Measurements from ENCODE around the gene EPB41L2.
"Not testable (repeated sequence)": the region's sequence is repeated elsewhere in the genome, so short reads cannot be mapped to it uniquely, and the experiment has no call there.

EPB41L2 gene

GRCh38 chr6:130955755-130956154, 107.3 kb downstream of the EPB41L2 start:
- no peak for DNase-seq (ENCODE audit: low read depth)
- no peak overlapping the region for H3K4me3 ChIP-seq (ENCODE audit: low read length)
- TF ChIP-seq CTCF (conservative IDR thresholded peaks at IDR 0.05; ENCODE audit: low read depth, low read length) = no peak

- no peak overlapping the region for H3K4me3 ChIP-seq (ENCODE audit: low read length)
- no peak for TF ChIP-seq CTCF (conservative IDR thresholded peaks at IDR 0.05; ENCODE audit: low read depth, low read length)
- no peak for DNase-seq (ENCODE audit: low read depth)
Observed at GRCh38 chr6:130949553-130949952, 113.5 kb downstream of the EPB41L2 start.

- no peak overlapping the region for H3K4me3 ChIP-seq (ENCODE audit: low read length)
- DNase-seq (ENCODE audit: low read depth) = no peak
- no peak for TF ChIP-seq CTCF (conservative IDR thresholded peaks at IDR 0.05; ENCODE audit: low read depth, low read length)
Observed at GRCh38 chr6:130947464-130947863, 115.6 kb downstream of the EPB41L2 start.

- DNase-seq (ENCODE audit: low read depth) = no peak
- TF ChIP-seq CTCF (conservative IDR thresholded peaks at IDR 0.05; ENCODE audit: low read depth, low read length) = no peak
- H3K4me3 ChIP-seq (ENCODE audit: low read length) = no peak overlapping the region
Observed at GRCh38 chr6:130946076-130946475, 117.0 kb downstream of the EPB41L2 start.

- no peak for TF ChIP-seq CTCF (conservative IDR thresholded peaks at IDR 0.05; ENCODE audit: low read depth, low read length)
- DNase-seq (ENCODE audit: low read depth) = no peak
- no peak overlapping the region for H3K4me3 ChIP-seq (ENCODE audit: low read length)
Observed at GRCh38 chr6:130945401-130945919, 117.6 kb downstream of the EPB41L2 start.

- no peak overlapping the region for H3K4me3 ChIP-seq (ENCODE audit: low read length)
- no peak for DNase-seq (ENCODE audit: low read depth)
- TF ChIP-seq CTCF (conservative IDR thresholded peaks at IDR 0.05; ENCODE audit: low read depth, low read length) = no peak
Observed at GRCh38 chr6:130944486-130944885, 118.6 kb downstream of the EPB41L2 start.

GRCh38 chr6:130943738-130944137, 119.3 kb downstream of the EPB41L2 start:
- H3K4me3 ChIP-seq (ENCODE audit: low read length) = no peak overlapping the region
- DNase-seq (ENCODE audit: low read depth) = no peak
- no peak for TF ChIP-seq CTCF (conservative IDR thresholded peaks at IDR 0.05; ENCODE audit: low read depth, low read length)

- not testable (repeated sequence) for DNase-seq (ENCODE audit: low read depth); H3K4me3 ChIP-seq (ENCODE audit: low read length)
Observed at GRCh38 chr6:130942752-130943151, 120.3 kb downstream of the EPB41L2 start.

Data from retinal pigment epithelial cell (primary cell).